GM18867 (cell line): ENCODE results near the gene DENND6A.
"Not testable (repeated sequence)": the region's sequence is repeated elsewhere in the genome, so short reads cannot be mapped to it uniquely, and the experiment has no call there.

Experiments
- ATAC-seq: cut with Tn5 transposase; IDR thresholded peaks from one replicate; pipeline ENCODE4 v1.9.1; 2021; ENCODE audit warnings: mild to moderate bottlenecking, moderate library complexity; ENCODE audit not compliant: unreplicated experiment

Gene DENND6A

GRCh38 chr3:57694146-57694545 lies 1.3 kb upstream of the DENND6A start:
- ATAC-seq = no peak

DNA sequence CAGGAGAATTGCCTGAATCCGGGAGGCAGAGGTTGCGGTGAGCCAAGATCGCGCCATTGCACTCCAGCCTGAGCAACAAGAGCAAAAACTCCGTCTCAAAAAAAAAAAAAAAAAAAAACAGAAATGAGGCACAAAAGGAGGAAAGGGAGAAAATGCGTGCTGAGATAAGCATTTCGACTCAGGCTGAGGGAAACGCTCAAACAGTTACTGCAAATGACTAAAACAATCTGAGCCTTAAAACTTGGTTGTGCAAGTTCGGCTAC lies 813 bp downstream of the DENND6A start:
- ATAC-seq = not testable (repeated sequence)

GRCh38 chr3:57691411-57692132 lies 1.3 kb downstream of the DENND6A start:
- no peak for ATAC-seq

GRCh38 chr3:57689367-57690053 lies 3.4 kb downstream of the DENND6A start:
- ATAC-seq = no peak

DNA sequence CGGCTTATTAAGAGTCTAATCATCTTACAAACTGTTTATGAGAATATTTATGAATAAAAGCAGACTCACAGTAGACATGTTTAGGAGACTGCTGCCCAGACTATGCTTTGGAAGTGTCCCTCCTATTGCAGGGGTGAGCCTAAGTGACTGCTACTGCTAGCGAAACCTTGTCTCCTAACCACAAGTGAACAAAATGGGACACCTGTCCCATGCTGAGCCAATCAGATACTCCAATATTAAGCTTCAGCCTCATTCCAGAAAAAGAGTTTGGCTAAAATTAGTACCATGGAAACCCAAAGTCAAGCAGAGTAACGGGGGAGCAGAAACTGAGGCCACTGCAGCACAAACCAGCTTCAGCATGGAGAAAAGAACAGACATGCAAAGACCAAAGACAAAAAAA lies 4.6 kb downstream of the DENND6A start:
- ATAC-seq = no peak

DNA sequence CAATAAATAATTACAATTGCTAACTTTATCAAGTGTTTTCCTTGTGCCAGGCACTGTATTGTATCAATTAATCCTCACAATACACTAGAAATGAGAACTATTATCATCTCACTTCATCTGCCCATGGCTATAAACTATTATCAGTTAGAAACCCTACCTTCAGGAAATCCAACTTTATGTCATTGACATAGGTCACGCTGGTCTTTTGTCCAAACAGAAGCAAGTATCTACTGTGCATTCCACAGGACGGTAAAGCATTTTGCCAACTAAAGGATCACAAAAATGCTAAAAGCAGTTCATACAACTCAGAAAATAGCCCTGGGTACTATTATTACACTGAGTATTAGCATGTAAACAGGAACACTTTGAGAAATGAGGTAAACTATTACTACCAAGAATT lies 9.6 kb downstream of the DENND6A start:
- ATAC-seq = no peak

GRCh38 chr3:57682284-57682683 lies 10.6 kb downstream of the DENND6A start:
- ATAC-seq = no peak

- no peak for ATAC-seq
Observed at GRCh38 chr3:57681691-57682090, 11.2 kb downstream of the DENND6A start.

DNA sequence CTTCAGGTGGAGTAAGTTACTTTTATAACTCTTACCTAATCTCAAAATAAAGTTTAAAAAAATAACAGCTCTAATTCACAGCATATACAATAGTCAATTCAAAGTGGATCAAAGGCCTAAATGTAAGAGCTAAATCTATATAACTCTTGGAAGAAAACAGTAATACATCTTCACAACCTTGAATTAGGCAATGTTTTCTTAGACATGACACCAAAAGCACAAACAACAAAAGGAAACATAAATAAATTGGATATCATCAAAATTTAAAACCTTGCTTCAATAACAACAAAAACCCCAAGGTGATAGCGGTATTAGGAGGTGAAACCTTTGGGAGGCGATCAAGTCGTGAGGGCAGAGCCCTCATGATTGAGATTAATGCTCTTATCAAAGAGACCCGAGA lies 12.8 kb downstream of the DENND6A start:
- no peak for ATAC-seq

DNA sequence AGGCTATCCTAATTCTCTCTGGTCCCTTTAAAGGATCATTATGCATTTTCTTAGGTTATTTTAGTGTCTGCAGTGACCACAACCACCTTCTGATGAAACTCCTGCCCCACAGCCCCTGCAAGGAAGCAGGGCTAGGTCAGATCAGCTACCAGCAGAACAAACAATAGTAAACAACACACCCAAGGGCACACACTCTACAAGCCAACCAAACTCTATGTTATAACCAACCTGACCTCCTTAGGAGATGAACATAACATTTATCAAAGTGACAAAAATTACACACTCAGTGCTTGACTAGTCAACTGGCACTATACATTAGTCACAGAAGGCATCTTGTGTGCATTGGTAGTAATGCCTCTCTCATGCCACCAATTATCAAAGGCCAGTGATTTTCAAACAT lies 17.3 kb downstream of the DENND6A start:
- no peak for ATAC-seq

- ATAC-seq = no peak
Observed at GRCh38 chr3:57673156-57673555, 19.7 kb downstream of the DENND6A start.

- ATAC-seq = no peak
Observed at GRCh38 chr3:57670543-57670942, 22.3 kb downstream of the DENND6A start.

DNA sequence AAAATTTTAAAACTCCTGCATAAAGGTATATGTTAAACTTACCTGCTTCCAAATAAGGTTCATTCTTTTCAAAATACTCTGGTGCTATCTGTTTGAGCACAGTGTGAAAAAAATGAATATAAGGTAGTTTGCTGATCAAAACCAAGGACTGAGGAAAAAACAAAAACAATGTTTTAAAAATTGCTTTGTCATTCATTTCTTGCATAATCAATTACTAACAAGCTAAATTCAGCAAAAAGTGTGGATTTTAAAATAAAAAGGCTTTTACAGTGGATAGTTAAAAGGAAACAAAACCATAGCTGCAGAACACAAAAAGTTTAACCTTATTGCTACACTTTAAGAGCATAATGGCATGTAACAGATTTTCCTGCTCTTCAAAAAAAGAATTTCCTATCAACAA lies 31.5 kb downstream of the DENND6A start:
- no peak for ATAC-seq

- ATAC-seq = no peak
Observed at GRCh38 chr3:57659806-57660439, 33.0 kb downstream of the DENND6A start.

DNA sequence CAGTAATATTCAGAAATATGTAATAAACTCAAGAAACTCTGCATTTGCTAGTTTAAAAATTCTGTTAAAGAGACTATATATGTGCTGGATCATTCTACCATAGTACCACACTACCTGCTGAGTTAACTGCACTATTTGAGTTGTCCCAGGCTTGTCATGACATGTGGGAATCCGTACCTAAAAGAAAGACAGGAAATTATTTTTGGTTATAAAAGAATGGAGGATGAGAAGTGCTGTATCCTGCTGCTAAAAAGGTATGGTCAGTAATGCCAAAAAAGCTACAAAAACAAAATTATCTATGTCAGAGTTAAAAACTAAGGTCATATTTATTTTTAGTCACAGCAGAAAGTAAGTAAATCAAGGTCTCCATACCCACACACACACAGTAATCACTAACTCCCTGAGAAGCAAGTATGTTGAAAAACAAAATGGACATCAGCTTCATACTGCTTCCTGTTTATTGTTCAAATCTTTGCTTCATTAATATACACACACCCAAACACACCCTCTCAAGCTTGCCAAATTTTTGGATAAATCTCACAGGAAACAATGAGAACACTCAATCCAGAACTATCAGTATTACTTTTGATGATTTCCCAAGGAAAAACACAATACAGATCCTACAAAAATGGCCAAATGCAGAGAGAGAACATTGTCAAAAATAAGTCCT lies 33.7 kb downstream of the DENND6A start:
- no peak for ATAC-seq

GRCh38 chr3:57658536-57658935 lies 34.3 kb downstream of the DENND6A start:
- no peak for ATAC-seq

- ATAC-seq = no peak
Observed at GRCh38 chr3:57655727-57656126, 37.1 kb downstream of the DENND6A start.

DNA sequence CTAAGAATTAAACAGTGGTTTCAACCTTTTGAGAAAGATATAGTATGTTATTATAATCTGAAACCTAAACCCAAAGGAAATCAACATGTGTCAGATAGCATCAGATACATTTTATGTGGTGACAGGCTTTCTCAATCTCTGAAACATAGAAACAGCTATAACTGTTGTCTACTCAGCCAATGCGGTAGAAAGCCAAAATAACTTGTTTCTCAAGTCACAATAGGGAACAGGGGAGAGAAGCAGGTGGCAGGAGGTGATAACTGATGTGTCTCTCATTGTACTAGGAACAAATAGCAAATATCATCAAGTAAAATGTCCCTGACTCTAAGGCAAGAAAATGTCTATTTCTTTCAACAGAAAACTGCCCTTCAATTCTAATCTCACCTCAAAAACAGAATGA lies 38.6 kb downstream of the DENND6A start:
- no peak for ATAC-seq

DNA sequence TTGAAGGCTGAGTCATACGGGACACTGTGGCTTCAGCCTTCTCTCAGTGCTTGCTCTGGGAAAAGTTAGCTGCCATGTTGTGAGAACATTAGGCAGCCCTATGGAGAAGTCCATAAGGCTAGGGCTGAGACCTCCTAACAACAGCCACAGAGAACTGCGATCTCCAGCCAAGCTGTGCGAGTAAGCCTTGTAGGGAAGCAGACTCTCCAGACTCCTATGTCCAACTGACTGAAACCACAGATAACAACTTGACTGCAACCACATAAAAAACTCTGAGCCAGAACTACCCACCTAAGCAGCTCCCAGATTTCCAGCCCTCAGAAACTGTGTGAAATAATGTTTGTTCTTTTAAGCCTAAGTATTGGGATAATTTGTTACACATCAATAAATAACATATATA lies 40.7 kb downstream of the DENND6A start:
- no peak for ATAC-seq

DNA sequence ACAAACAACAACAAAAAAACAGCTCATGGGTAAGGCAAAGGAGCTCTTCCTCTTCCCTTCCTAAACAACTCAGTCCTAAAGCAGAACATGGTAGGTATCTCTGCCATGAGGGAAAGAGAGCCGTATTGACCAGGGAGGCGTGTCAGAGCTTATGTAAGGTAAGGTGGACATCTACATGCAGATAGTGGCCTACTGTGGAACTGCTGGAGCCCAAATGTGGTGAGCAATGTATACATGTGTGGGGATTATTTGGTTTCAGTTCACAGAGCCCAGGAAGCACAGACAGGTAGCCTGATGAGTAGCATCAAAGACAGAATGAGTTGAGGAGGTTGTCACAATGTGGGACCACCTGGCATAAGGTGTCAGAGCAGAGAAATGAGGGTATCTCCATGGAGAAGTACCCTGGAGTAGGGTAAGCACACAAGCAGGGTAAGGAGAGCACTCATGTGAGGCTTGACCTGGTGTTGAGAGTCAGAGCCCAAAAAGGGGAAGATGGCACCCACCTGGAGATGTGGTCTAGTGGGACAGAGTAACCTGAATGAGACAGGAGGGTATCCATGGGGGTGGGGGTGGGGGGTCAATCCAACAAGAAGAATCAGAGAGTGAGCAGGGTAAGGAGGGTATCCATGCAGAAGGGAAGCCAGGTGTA lies 45.5 kb downstream of the DENND6A start:
- no peak for ATAC-seq

DNA sequence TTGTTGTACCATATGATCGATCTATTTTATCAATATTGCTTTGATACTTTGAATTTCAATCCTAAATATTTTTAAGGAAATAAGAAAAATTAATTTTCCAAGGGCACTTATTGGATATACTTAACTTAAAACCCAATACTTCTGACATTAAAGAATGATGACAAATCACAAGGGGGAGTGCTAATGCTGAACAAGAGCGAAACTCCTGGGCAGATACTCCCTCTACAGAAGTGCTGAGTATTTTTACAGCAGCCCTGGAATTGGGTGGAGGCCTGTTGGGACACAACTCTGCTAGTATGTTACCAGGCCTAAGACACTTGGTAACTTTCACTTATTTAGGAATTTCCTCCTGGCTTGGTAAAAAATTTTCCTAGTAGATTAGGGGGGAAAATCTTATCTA lies 46.2 kb downstream of the DENND6A start:
- ATAC-seq = no peak
